LHCN-M2 (cell line): Measurements from ENCODE around the gene GFAP. TPM values are rescaled to one million over a fixed set of nuclear protein-coding genes. Genes with fewer than 3 reads are reported as not detected.
A peak's percentile ranks its signal among the peaks of the same experiment; 100 is the strongest.

Experiments
- DNase-seq: peaks from one replicate; pipeline ENCODE4 v3.0.0-alpha.2; 2012; ENCODE audit warnings: low read depth
- total RNA-seq: library from RNA; depleted of rRNA; stranded (reverse); fragments of >200 nt; gene quantifications from 2 replicates; pipeline ENCODE4 v1.2.3, GENCODE V29; 2014; rRNA removed

GFAP gene
- total RNA-seq, 1 experiment from 2014 or later, result 0.29 TPM

DNA sequence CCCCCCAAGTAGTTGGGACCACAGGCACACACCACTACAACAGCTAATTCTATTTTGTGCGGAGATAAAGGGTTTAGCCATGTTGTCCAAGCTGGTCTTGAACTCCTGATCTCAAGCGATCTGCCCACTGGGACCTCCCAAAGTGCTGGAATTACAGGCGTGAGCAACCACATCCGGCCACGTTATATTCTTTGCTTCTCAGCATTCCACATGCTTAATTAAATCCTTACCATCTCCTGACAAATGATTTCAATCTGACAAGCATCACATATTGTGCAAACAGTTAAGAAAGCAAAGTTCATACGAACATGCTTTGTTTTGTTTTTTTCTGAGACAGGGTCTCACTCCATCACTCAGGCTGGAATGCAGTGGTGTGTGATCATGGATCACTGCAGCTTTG, 49.4 kb downstream of the GFAP start:
- DNase-seq, result no peak

DNA sequence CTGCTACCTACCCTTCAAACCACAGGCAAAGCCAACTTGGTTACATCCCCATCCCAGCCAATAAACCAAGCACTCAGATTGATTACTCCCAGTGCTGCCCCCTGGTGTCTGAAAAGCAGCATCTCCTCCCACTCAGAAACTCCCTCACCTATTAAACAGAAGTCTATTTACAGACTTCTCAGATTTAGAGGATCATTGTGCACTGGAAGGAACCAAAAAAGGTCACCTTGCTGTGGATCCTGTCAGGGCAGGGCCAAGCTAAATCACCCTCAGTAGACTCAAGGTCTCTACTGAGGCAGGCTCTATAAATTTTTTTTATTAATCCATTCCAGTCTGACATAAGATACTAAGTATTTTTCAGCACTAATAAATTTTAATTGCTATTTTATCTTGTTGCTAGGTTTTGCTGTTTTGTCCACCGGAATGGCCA, 50.1 kb downstream of the GFAP start:
- DNase-seq, result peak; percentile 66

DNA sequence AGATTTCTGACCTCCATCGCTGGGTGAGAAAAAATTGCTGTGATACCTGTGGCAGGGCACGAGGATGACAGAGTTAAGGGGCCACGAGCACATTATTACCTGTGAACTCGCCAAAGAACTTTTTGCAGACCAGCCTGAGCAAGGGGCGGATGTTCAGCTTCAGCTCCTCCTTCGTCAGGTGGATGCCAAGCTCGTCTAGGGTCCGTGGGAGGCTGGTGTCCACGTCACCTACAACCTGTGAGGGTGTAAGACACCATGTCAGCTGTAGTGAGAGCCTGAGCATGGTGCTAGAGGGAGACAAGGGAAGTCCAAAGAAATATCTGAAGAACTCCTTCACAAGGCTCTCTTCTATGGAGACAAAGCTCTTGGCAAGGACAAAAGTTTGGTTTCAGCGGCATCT, 50.5 kb downstream of the GFAP start:
- no peak for DNase-seq

DNA sequence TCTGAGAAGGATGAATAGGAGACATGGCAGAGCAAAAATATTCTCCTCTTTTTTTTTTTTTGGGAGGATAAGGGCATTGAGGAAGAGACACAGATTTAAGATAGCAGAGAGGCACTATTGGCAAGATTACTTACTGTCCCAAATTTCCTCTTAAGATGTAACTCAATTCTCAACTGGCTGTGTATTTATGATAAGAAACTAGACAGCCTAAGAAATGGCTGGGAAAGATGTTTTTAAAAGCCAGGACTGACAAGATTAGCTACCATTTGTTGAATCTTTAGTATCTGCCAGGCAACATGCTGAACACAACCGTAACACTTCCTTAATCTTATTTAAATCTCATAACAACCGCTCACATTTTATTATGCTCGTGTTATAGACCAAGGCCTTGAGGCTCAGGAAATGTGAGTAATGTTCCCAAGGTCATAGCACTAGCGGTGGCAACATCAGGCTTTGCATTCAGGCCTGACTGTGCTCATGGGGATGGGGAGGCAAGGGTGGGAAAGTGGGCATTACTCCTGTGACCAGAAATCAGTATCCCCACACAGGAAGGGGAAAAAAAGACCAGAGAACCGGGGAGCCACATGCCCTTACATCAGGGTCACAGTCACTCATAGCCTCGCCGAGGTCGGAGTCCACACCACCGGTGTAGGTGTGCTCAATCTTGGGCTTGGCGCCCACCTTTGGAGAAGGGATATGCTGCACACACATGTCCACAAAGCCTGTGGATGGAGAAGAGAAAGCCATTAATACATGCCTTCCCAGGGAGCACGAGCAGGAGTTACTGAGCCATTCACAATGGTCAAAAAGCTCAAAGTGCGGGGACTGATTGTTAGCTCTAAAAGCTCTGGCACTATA, 52.0 kb downstream of the GFAP start:
- DNase-seq, result no peak

DNA sequence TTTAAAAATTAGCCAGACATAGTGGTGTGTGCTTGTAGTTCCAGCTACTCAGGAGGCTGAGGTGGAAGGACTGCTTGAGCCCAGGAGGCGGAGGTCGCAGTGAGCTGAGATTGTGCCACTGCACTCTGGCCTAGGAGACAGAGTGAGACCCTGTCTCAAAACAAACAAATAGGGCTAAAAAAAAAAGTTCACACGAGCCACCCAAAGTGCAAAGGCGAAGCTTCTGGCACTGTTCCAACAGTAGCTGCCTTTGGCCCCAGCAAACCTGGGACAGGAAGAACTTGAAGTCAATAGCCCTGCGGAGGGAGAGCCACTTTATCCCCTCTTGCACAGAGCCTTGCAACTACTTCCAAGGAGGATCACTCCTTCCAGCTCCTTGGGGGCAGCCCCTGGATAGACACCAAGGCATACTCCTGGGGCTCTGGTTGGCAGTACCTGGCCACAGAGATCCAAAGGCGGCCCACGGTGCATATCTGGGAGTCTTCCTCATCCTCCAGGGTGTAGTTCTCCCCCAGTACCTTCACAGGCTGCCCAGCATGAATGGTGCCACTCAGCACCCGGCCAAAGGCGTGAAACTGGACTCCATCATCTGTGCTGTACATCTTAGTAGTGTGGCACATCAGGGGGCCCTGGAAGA, 52.9 kb downstream of the GFAP start:
- DNase-seq, result no peak

DNA sequence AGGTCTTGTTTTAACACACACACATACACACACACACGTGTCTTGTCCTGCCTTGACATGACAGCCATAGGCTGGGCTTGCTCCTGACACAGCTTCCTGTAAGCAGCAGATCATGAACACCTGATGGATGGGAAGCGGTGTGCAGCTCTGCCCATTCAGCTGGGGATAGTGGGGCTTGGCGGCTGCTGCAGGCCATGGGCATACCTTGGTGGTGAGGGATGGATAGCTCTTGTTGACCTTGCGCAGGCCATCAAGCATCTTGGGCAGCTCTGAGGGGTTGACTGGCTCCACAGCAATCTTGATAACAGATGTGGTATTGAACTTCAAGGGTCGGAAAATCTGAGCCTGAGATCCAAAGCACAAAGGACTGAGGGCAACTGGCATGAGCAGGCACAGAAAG, 55.6 kb downstream of the GFAP start:
- DNase-seq, result no peak

DNA sequence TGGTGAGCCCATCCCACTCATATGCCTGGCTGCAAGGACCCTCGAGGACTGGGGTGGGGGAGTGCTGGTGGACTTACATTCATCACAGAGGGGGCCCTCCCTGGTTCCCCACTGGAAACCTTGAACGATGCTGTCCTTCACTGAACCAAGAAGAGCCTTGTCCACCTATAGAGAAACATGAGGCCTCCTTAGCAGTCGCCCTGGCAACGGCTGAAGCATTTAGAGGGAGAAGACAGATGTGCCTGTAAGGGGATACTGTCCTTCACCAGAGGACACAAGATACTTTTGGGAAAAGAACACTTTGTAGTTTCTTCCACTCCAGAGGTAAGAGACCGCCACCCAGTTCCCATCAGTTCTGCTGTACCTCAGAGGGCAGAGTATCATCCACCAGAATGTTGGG, 61.1 kb downstream of the GFAP start:
- DNase-seq, result no peak

Other genes starting within 250 kb of the GFAP start
- 30.1 and 30.7 TPM in 2 replicates for gene CCDC43, start 225.7 kb downstream of the GFAP start, total RNA-seq
- gene DBF4B, start 206.8 kb downstream of the GFAP start, total RNA-seq, result 14.4 and 14.5 TPM in 2 replicates
- 0.26 and 0.40 TPM in 2 replicates for gene ADAM11, start 156.5 kb downstream of the GFAP start, total RNA-seq
- 23.7 and 24.6 TPM in 2 replicates for gene GJC1, start 85.2 kb downstream of the GFAP start, total RNA-seq
- gene HIGD1B, start 67.6 kb downstream of the GFAP start, total RNA-seq, result not detected in 2 replicates
- gene EFTUD2, start 16.1 kb downstream of the GFAP start, total RNA-seq, result 106 and 107 TPM in 2 replicates
- 12.1 and 14.7 TPM in 2 replicates for gene KIF18B, start 32.3 kb upstream of the GFAP start, total RNA-seq
- 2.5 and 2.8 TPM in 2 replicates for gene C1QL1, start 52.8 kb upstream of the GFAP start, total RNA-seq
- 72.7 and 87.9 TPM in 2 replicates for gene DCAKD, start 136.1 kb upstream of the GFAP start, total RNA-seq
- gene NMT1, start 145.8 kb upstream of the GFAP start, total RNA-seq, result 80.8 and 89.8 TPM in 2 replicates
- gene PLCD3, start 217.0 kb upstream of the GFAP start, total RNA-seq, result 36.5 and 146 TPM in 2 replicates
- 3.1 and 4.4 TPM in 2 replicates for gene ACBD4, start 220.2 kb upstream of the GFAP start, total RNA-seq
- 7.2 and 11.1 TPM in 2 replicates for gene HEXIM1, start 233.0 kb upstream of the GFAP start, total RNA-seq
- 5.0 and 11.6 TPM in 2 replicates for gene HEXIM2, start 246.4 kb upstream of the GFAP start, total RNA-seq